PFSK-1 (cell line): ENCODE measurements around the gene RIC8A.

Experiments
- FOXP2 ChIP-seq: optimal IDR thresholded peaks from 2 replicates; pipeline ENCODE3; 2011; ENCODE audit warnings: borderline replicate concordance, control low read depth, inconsistent platforms; ENCODE audit not compliant: insufficient read depth; ENCODE audit errors: extremely low read length, extremely low read depth
- POLR2AphosphoS5 ChIP-seq: IDR thresholded peaks from 2 replicates; pipeline ENCODE4 v1.6.1; 2012; ENCODE audit warnings: low read depth, mild to moderate bottlenecking, control low read depth, low read length, moderate library complexity
- SIN3A ChIP-seq: IDR thresholded peaks from 2 replicates; pipeline ENCODE4 v1.6.1; 2012; ENCODE audit warnings: mild to moderate bottlenecking, low read length, moderate library complexity, borderline replicate concordance; ENCODE audit not compliant: insufficient read depth
- TAF1 ChIP-seq: IDR thresholded peaks from 2 replicates; pipeline ENCODE4 v1.6.1; 2012; ENCODE audit warnings: low read length, control low read depth, borderline replicate concordance; ENCODE audit not compliant: insufficient read depth
- TF ChIP-seq, protein P1 (sequence below), 2 experiments: IDR thresholded peaks; 2 replicates each; pipeline versions ENCODE4 v1.6.1 to v1.8.0; 2011 to 2012; ENCODE audit warnings: low read depth in 2 of 2, low read length in 2 of 2, control low read depth in 1 of 2, inconsistent platforms in 1 of 2, mild to moderate bottlenecking in 1 of 2, moderate library complexity in 1 of 2; ENCODE audit not compliant: insufficient read depth in 1 of 2

RIC8A gene

DNA sequence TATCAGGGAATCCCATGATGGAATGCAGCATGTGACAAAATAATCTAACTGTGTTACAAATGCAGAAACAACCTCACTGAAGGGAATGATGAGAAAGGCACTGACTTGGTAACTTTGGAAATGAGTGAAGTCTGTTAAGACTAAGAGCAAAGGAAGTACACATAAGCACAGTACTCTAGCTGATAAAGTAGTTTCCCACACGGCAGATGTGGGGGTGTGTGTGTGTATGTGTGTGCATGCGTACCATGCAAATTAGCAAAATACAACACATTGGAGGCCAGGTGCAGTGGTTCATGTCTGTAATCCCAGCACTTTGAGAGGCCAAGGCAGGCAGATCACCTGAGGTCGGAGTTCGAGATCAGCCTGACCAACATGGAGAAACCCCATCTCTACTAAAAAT, 54.1 kb downstream of the RIC8A start:
- TF ChIP-seq SIN3A: no peak
- TF ChIP-seq POLR2AphosphoS5: no peak
- no peak for TF ChIP-seq FOXP2
- no peak for TF ChIP-seq TAF1
- TF ChIP-seq, protein P1, sequence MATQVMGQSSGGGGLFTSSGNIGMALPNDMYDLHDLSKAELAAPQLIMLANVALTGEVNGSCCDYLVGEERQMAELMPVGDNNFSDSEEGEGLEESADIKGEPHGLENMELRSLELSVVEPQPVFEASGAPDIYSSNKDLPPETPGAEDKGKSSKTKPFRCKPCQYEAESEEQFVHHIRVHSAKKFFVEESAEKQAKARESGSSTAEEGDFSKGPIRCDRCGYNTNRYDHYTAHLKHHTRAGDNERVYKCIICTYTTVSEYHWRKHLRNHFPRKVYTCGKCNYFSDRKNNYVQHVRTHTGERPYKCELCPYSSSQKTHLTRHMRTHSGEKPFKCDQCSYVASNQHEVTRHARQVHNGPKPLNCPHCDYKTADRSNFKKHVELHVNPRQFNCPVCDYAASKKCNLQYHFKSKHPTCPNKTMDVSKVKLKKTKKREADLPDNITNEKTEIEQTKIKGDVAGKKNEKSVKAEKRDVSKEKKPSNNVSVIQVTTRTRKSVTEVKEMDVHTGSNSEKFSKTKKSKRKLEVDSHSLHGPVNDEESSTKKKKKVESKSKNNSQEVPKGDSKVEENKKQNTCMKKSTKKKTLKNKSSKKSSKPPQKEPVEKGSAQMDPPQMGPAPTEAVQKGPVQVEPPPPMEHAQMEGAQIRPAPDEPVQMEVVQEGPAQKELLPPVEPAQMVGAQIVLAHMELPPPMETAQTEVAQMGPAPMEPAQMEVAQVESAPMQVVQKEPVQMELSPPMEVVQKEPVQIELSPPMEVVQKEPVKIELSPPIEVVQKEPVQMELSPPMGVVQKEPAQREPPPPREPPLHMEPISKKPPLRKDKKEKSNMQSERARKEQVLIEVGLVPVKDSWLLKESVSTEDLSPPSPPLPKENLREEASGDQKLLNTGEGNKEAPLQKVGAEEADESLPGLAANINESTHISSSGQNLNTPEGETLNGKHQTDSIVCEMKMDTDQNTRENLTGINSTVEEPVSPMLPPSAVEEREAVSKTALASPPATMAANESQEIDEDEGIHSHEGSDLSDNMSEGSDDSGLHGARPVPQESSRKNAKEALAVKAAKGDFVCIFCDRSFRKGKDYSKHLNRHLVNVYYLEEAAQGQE (IDR thresholded peaks at IDR 0.05; ENCODE audit: insufficient read depth in 1 of 2, low read depth in 2 of 2, low read length in 2 of 2): no peak
